ENCODE results near the gene MRPL23.

The MRPL23 gene

GRCh38 chr11:1988174-1988573, 41.0 kb downstream of the MRPL23 start:
- H3K9me3 ChIP-seq: no peaks in the 10 kb centered on the region
- TF ChIP-seq, protein P1, sequence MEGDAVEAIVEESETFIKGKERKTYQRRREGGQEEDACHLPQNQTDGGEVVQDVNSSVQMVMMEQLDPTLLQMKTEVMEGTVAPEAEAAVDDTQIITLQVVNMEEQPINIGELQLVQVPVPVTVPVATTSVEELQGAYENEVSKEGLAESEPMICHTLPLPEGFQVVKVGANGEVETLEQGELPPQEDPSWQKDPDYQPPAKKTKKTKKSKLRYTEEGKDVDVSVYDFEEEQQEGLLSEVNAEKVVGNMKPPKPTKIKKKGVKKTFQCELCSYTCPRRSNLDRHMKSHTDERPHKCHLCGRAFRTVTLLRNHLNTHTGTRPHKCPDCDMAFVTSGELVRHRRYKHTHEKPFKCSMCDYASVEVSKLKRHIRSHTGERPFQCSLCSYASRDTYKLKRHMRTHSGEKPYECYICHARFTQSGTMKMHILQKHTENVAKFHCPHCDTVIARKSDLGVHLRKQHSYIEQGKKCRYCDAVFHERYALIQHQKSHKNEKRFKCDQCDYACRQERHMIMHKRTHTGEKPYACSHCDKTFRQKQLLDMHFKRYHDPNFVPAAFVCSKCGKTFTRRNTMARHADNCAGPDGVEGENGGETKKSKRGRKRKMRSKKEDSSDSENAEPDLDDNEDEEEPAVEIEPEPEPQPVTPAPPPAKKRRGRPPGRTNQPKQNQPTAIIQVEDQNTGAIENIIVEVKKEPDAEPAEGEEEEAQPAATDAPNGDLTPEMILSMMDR (IDR thresholded peaks at IDR 0.05): no peak
- H3K4me1 ChIP-seq (ENCODE audit: control insufficient read depth in 1 of 2, insufficient read depth in 1 of 2, low read depth in 1 of 2, low read length in 1 of 2): no peaks in the 10 kb centered on the region
- H3K27ac ChIP-seq: no peak overlapping the region
- no peaks in the 10 kb centered on the region for H3K36me3 ChIP-seq
- no peaks in the 10 kb centered on the region for H3K27me3 ChIP-seq
- H3K4me3 ChIP-seq (ENCODE audit: low read depth in 1 of 2, low read length in 1 of 2): no peak overlapping the region

GRCh38 chr11:1988667-1989317, 41.7 kb downstream of the MRPL23 start:
- Histone ChIP-seq H3K27ac (no peak overlapping the region), H3K4me3 (ENCODE audit: low read depth in 1 of 2, low read length in 1 of 2) (no peak overlapping the region), H3K4me1 (ENCODE audit: control insufficient read depth in 1 of 2, insufficient read depth in 1 of 2, low read depth in 1 of 2, low read length in 1 of 2) (no peaks in the 10 kb centered on the region), H3K27me3 (no peaks in the 10 kb centered on the region), H3K9me3 (no peaks in the 10 kb centered on the region), H3K36me3 (no peaks in the 10 kb centered on the region)
- TF ChIP-seq, protein P1 (IDR thresholded peaks at IDR 0.05): no peak

DNA sequence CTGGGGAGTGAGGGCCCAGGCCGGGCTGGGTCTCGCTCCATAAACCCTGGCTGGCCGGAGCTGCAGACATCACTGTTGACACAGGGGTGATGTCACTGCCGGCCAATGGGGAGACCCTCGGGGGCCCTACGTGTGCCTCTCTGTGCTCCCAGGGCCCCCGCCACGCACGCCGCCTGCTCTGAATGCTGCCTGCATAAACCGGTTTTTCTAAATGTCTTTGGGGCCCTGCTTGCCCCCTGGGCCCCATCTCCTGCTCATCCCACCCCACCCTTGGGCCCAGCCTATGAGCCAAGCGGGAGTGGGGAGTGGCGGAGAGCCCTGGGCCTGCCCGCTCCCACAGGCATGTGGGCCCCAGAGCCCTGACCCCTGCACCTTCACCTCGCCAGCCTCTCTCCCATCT, 42.8 kb downstream of the MRPL23 start:
- TF ChIP-seq, protein P1 (IDR thresholded peaks at IDR 0.05): no peak
- H3K27ac ChIP-seq: no peak overlapping the region
- H3K36me3 ChIP-seq: no peaks in the 10 kb centered on the region
- H3K9me3 ChIP-seq: no peaks in the 10 kb centered on the region
- no peaks in the 10 kb centered on the region for H3K27me3 ChIP-seq
- no peaks in the 10 kb centered on the region for H3K4me1 ChIP-seq (ENCODE audit: control insufficient read depth in 1 of 2, insufficient read depth in 1 of 2, low read depth in 1 of 2, low read length in 1 of 2)
- H3K4me3 ChIP-seq (ENCODE audit: low read depth in 1 of 2, low read length in 1 of 2): no peak overlapping the region

GRCh38 chr11:1990872-1991578, 43.9 kb downstream of the MRPL23 start:
- Histone ChIP-seq H3K4me1 (ENCODE audit: control insufficient read depth in 1 of 2, insufficient read depth in 1 of 2, low read depth in 1 of 2, low read length in 1 of 2) (no peaks in the 10 kb centered on the region), H3K36me3 (no peaks in the 10 kb centered on the region), H3K27me3 (no peaks in the 10 kb centered on the region), H3K27ac (no peak overlapping the region), H3K4me3 (ENCODE audit: low read depth in 1 of 2, low read length in 1 of 2) (no peak overlapping the region), H3K9me3 (no peaks in the 10 kb centered on the region)
- TF ChIP-seq, protein P1 (IDR thresholded peaks at IDR 0.05): no peak

DNA sequence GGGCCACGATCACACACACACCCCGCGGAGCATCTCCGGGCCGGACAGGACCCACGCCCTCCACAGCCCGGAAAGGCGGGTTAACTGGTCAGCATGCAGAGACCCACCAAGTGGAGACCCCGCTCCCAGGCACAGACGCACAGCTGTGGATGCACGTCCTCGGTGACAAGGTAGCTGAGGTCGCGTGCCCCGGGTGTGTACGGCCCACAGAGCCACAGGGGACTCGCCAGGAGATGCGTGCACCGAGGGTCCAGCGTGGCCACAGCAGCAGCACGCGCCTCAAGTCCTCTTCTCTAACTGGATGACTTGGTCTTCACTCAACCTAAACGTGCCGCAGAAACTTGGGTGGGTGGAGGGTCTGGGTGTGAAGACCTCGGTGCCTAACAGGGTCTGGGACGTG, 45.0 kb downstream of the MRPL23 start:
- H3K4me3 ChIP-seq (ENCODE audit: low read depth in 1 of 2, low read length in 1 of 2): no peak overlapping the region
- H3K36me3 ChIP-seq: no peaks in the 10 kb centered on the region
- H3K4me1 ChIP-seq (ENCODE audit: control insufficient read depth in 1 of 2, insufficient read depth in 1 of 2, low read depth in 1 of 2, low read length in 1 of 2): no peaks in the 10 kb centered on the region
- no peak overlapping the region for H3K27ac ChIP-seq
- TF ChIP-seq, protein P1 (IDR thresholded peaks at IDR 0.05): no peak
- H3K27me3 ChIP-seq: no peaks in the 10 kb centered on the region
- H3K9me3 ChIP-seq: no peaks in the 10 kb centered on the region

Data from neutrophil (primary cell).